H9 (cell line): Measurements from ENCODE around the gene SLPI. TPM values are rescaled to one million over a fixed set of nuclear protein-coding genes. Genes with fewer than 3 reads are reported as not detected.

ENCODE experiments used
- DNase-seq: peaks from one replicate; pipeline ENCODE4 v3.0.0-alpha.2; 2017
- H2AFZ ChIP-seq: one replicate; pipeline ENCODE4 v1.6.1; 2013; ENCODE audit warnings: mild to moderate bottlenecking, low read length, control low read depth, moderate library complexity
- H2AK5ac ChIP-seq: 2 replicates; pipeline ENCODE4 v1.6.1; 2013; ENCODE audit warnings: low read length, control low read depth, mixed read lengths; ENCODE audit not compliant: insufficient read length
- H2BK120ac ChIP-seq: one replicate; pipeline ENCODE4 v1.6.1; 2013; ENCODE audit warnings: low read depth, mild to moderate bottlenecking, low read length, control low read depth, inconsistent platforms; ENCODE audit not compliant: poor library complexity, severe bottlenecking
- H2BK12ac ChIP-seq: 2 replicates; pipeline ENCODE4 v1.6.1; 2013; ENCODE audit warnings: low read length, control low read depth, mixed read lengths, low read depth; ENCODE audit not compliant: insufficient read length
- H2BK15ac ChIP-seq: 2 replicates; pipeline ENCODE4 v1.6.1; 2013; ENCODE audit warnings: low read depth, low read length, control low read depth
- H2BK20ac ChIP-seq: one replicate; pipeline ENCODE4 v1.6.1; 2013; ENCODE audit warnings: low read depth, mild to moderate bottlenecking, low read length, control low read depth, inconsistent platforms; ENCODE audit not compliant: poor library complexity, severe bottlenecking
- H2BK5ac ChIP-seq: 2 replicates; pipeline ENCODE4 v1.6.1; 2013; ENCODE audit warnings: low read length, control low read depth, mixed read lengths; ENCODE audit not compliant: insufficient read length
- H3K14ac ChIP-seq: 2 replicates; pipeline ENCODE4 v1.6.1; 2013; ENCODE audit warnings: low read length, control low read depth; ENCODE audit not compliant: insufficient read depth
- H3K18ac ChIP-seq: 2 replicates; pipeline ENCODE4 v1.6.1; 2013; ENCODE audit warnings: low read depth, mild to moderate bottlenecking, mixed read lengths, low read length, control low read depth; ENCODE audit not compliant: insufficient read length
- H3K23ac ChIP-seq: 2 replicates; pipeline ENCODE4 v1.6.1; 2013; ENCODE audit warnings: low read length, control low read depth, mixed read lengths, low read depth; ENCODE audit not compliant: insufficient read length
- H3K23me2 ChIP-seq: 2 replicates; pipeline ENCODE4 v1.6.1; 2013; ENCODE audit warnings: low read depth, mild to moderate bottlenecking, mixed read lengths, low read length, control low read depth; ENCODE audit not compliant: insufficient read length, poor library complexity, severe bottlenecking
- H3K27ac ChIP-seq: 2 replicates; pipeline ENCODE4 v1.5.1; 2013; ENCODE audit warnings: low read length, control low read depth, mixed read lengths, low read depth; ENCODE audit not compliant: insufficient read length
- H3K27me3 ChIP-seq: 2 replicates; pipeline ENCODE4 v1.6.1; 2013; ENCODE audit warnings: low read length, control low read depth, inconsistent platforms; ENCODE audit not compliant: insufficient read depth
- H3K4ac ChIP-seq: 2 replicates; pipeline ENCODE4 v1.6.1; 2013; ENCODE audit warnings: low read depth, mild to moderate bottlenecking, control low read depth, inconsistent platforms, low read length, moderate library complexity
- H3K4me1 ChIP-seq: 2 replicates; pipeline ENCODE4 v1.6.1; 2013; ENCODE audit warnings: low read length, control low read depth, inconsistent platforms; ENCODE audit not compliant: insufficient read depth
- H3K4me2 ChIP-seq: 2 replicates; pipeline ENCODE4 v1.6.1; 2013; ENCODE audit warnings: low read length, control low read depth, mixed read lengths; ENCODE audit not compliant: insufficient read length, insufficient read depth
- H3K56ac ChIP-seq: 2 replicates; pipeline ENCODE4 v1.6.1; 2013; ENCODE audit warnings: low read depth, mild to moderate bottlenecking, mixed read lengths, low read length, control low read depth; ENCODE audit not compliant: insufficient read length
- H3K79me1 ChIP-seq: 2 replicates; pipeline ENCODE4 v1.6.1; 2013; ENCODE audit warnings: low read depth, mild to moderate bottlenecking, moderate library complexity, low read length, control low read depth, inconsistent platforms; ENCODE audit not compliant: insufficient read depth, poor library complexity, severe bottlenecking
- H3K79me2 ChIP-seq: 2 replicates; pipeline ENCODE4 v1.6.1; 2013; ENCODE audit warnings: low read length, control low read depth, inconsistent platforms; ENCODE audit not compliant: insufficient read depth
- H3K9ac ChIP-seq: 2 replicates; pipeline ENCODE4 v1.6.1; 2013; ENCODE audit warnings: low read length, control low read depth, mixed read lengths; ENCODE audit not compliant: insufficient read length; ENCODE audit errors: extremely low read depth
- H3K9me3 ChIP-seq: one replicate; pipeline ENCODE4 v1.6.1; 2013; ENCODE audit warnings: low read depth, low read length, inconsistent platforms; ENCODE audit not compliant: control insufficient read depth
- H3T11ph ChIP-seq: one replicate; pipeline ENCODE4 v1.6.1; 2013; ENCODE audit warnings: mild to moderate bottlenecking, low read length, control low read depth, inconsistent platforms
- H4K20me1 ChIP-seq: one replicate; pipeline ENCODE4 v1.6.1; 2013; ENCODE audit not compliant: control insufficient read depth, insufficient read length, insufficient read depth
- H4K5ac ChIP-seq: 2 replicates; pipeline ENCODE4 v1.6.1; 2013; ENCODE audit warnings: low read depth, mild to moderate bottlenecking, mixed read lengths, low read length, control low read depth; ENCODE audit not compliant: insufficient read length
- H4K8ac ChIP-seq: replicated peaks from 2 replicates; pipeline ENCODE4 v1.6.1; 2013; ENCODE audit warnings: low read length, control low read depth, mixed read lengths, low read depth; ENCODE audit not compliant: insufficient read length
- H4K91ac ChIP-seq: 2 replicates; pipeline ENCODE4 v1.6.1; 2013; ENCODE audit warnings: low read depth, mild to moderate bottlenecking, moderate library complexity, mixed read lengths, low read length, control low read depth; ENCODE audit not compliant: insufficient read length
- H3K27ac Mint-ChIP-seq, 3 experiments: 2 replicates in 2 of 3; 3 replicates in 1 of 3; pipeline ENCODE4 v1.8.0; 2020 to 2021; ENCODE audit warnings: mixed read lengths in 3 of 3, mild to moderate bottlenecking in 1 of 3, moderate library complexity in 1 of 3
- H3K27me3 Mint-ChIP-seq: 2 replicates; pipeline ENCODE4 v1.8.0; 2021; ENCODE audit warnings: low read depth, mild to moderate bottlenecking, moderate library complexity, mixed read lengths
- H3K36me3 Mint-ChIP-seq, 3 experiments: 2 replicates in 2 of 3; 3 replicates in 1 of 3; pipeline ENCODE4 v1.8.0; 2020 to 2021; ENCODE audit warnings: low read depth in 3 of 3, mixed read lengths in 3 of 3; ENCODE audit not compliant: insufficient read depth in 1 of 3
- H3K4me1 Mint-ChIP-seq, 2 experiments: 2 replicates each; pipeline ENCODE4 v1.8.0; 2020; ENCODE audit warnings: mixed read lengths in 2 of 2
- H3K4me3 Mint-ChIP-seq, 2 experiments: 2 replicates in 1 of 2; 3 replicates in 1 of 2; pipeline ENCODE4 v1.8.0; 2020 to 2021; ENCODE audit warnings: mild to moderate bottlenecking in 2 of 2, mixed read lengths in 2 of 2, moderate library complexity in 1 of 2
- H3K9me3 Mint-ChIP-seq, 2 experiments: 2 replicates in 1 of 2; 3 replicates in 1 of 2; pipeline ENCODE4 v1.8.0; 2020; ENCODE audit warnings: mild to moderate bottlenecking in 2 of 2, mixed read lengths in 2 of 2, moderate library complexity in 1 of 2
- CTCF ChIP-seq: fragments of 200-600 bp; sonication (generic); conservative IDR thresholded peaks from 3 replicates; pipeline ENCODE4 v1.8.0; 2021; ENCODE audit warnings: antibody characterized with exemption, mild to moderate bottlenecking
- WGBS: extraction: QIAGEN DNeasy Blood & Tissue Kit; methylation state at CpG from one replicate; pipeline ENCODE4 v1.1.7; 2013; ENCODE audit warnings: missing lambda C conversion rate, low lambda C conversion rate, mixed read lengths; ENCODE audit not compliant: insufficient read length; ENCODE audit errors: extremely low coverage; 5-methylcytosine and 5-hydroxymethylcytosine counted together
- total RNA-seq: library from RNA; stranded (reverse); gene quantifications from 2 replicates; pipeline ENCODE4 v1.2.1, GENCODE V29; 2021

Gene SLPI
- total RNA-seq, 1 experiment from 2014 or later, result not detected

GRCh38 chr20:45303586-45304463 lies 49.5 kb upstream of the SLPI start:
- H3K9me3 Mint-ChIP-seq, result no peaks in the 10 kb centered on the region; a peak in 1 of 5 replicates
- H3K79me1 ChIP-seq, result no peaks in the 10 kb centered on the region
- H2BK15ac ChIP-seq, result no peak overlapping the region
- no peak overlapping the region for H3T11ph ChIP-seq
- TF ChIP-seq CTCF, result no peak
- no peak overlapping the region for H3K18ac ChIP-seq
- no peak overlapping the region; a peak in 1 of 7 replicates for H3K27ac Mint-ChIP-seq
- H3K56ac ChIP-seq, result no peak overlapping the region
- no peak overlapping the region for H2AK5ac ChIP-seq
- H3K14ac ChIP-seq, result no peak overlapping the region
- H2AFZ ChIP-seq, result no peak overlapping the region
- no peak overlapping the region for H2BK20ac ChIP-seq
- H2BK120ac ChIP-seq, result no peak overlapping the region
- no peak overlapping the region for H3K4me3 Mint-ChIP-seq
- H4K91ac ChIP-seq, result no peak overlapping the region
- no peak overlapping the region for H3K27ac ChIP-seq
- H4K8ac ChIP-seq, result no peak overlapping the region
- DNase-seq, result no peak
- H3K9me3 ChIP-seq, result no peaks in the 10 kb centered on the region
- H3K23me2 ChIP-seq, result peaks cover 2% of the 10 kb centered on the region
- WGBS, result no CpG with 5 or more reads among the region's 47 CpGs
- peaks cover 14% of the 10 kb centered on the region for H3K27me3 Mint-ChIP-seq
- H3K4me2 ChIP-seq, result no peak overlapping the region
- no peak overlapping the region for H2BK5ac ChIP-seq
- H4K20me1 ChIP-seq, result no peaks in the 10 kb centered on the region
- H2BK12ac ChIP-seq, result no peak overlapping the region
- no peak overlapping the region for H4K5ac ChIP-seq
- no peaks in the 10 kb centered on the region for H3K27me3 ChIP-seq
- no peaks in the 10 kb centered on the region for H3K4me1 ChIP-seq
- H3K79me2 ChIP-seq, result no peaks in the 10 kb centered on the region
- H3K4ac ChIP-seq, result no peak overlapping the region
- no peaks in the 10 kb centered on the region for H3K36me3 Mint-ChIP-seq
- H3K23ac ChIP-seq, result no peak overlapping the region
- H3K4me1 Mint-ChIP-seq, result peaks cover 14 to 26% of the 10 kb centered on the region in 2 experiments
- no peak overlapping the region for H3K9ac ChIP-seq
